Measurements from ENCODE around the gene MIP. TPM values are rescaled to one million over a fixed set of nuclear protein-coding genes. Genes with fewer than 3 reads are reported as not detected.
"Not testable (repeated sequence)": the region's sequence is repeated elsewhere in the genome, so short reads cannot be mapped to it uniquely, and the experiment has no call there.

Gene MIP
- not detected for total RNA-seq

DNA sequence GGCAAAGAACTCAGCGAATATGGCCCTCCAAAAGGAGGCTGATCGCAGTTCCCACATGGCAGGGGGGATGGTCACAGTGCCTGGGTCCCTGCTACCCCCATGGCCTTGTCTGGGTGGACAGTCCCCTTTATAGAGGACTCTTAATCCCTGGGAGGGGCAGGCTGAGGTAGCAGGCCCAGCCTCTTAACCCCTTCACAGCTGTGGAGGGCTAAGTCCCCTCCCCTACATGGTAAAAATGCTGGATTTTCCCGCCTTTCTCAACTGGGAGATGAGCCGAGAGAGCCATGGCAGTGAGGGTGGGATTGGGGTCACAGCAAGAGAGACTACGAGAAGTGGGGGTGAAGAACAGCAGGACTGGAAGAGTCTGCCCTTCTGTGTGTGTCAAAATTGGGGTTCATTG is at the start of gene MIP:
Gene MIP (minus strand): TSS at position 101 of the 400 bp plus-strand sequence. CDS start 44 bp downstream, at position 57.
- Mint-ChIP-seq H3K4me3 (no peak within 1 kb of the TSS), H3K36me3 (no peaks in the 10 kb centered on the region), H3K27ac (no peak within 1 kb of the TSS), H3K9me3 (no peaks in the 10 kb centered on the region), H3K4me1 (peaks cover 5% of the 10 kb centered on the region), H3K27me3 (no peaks in the 10 kb centered on the region)
- no peak for DNase-seq

DNA sequence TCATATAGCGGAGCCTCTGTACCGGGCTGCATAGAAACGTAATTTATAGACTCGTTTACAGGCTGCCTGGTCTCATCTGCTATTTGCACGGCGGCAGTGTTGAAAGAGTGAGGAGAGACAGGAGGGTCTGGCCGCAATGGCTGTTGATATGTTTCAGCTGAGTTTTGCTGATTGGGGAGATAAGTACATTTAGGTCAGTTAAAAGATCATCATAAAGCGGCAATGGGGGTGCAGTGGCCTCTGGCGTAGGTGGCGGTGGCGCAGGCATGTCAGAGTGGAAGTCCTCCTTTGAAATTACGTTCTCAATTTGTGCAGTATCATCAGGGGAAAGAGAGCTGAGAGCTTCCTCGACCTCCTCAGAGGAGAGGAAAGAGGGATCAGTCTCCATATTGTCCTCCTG is 45.4 kb upstream of the MIP start:
- not testable (repeated sequence) for H3K27ac Mint-ChIP-seq, H3K27me3 Mint-ChIP-seq, H3K36me3 Mint-ChIP-seq, DNase-seq, H3K4me3 Mint-ChIP-seq, H3K9me3 Mint-ChIP-seq, H3K4me1 Mint-ChIP-seq

DNA sequence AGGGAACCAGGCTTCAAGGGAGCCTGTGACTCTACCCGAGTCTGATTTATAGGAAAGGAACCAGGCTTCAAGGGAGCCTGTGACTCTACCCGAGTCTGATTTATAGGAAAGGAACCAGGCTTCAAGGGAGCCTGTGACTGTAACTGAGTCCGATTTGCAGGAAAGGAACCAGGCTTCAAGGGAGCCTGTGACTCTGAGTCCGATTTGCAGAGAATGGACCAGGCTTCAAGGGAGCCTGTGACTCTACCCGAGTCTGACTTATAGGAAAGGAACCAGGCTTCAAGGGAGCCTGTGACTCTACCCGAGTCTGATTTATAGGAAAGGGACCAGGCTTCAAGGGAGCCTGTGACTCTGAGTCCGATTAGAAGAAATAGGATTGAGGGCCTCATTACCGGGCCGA is 45.0 kb upstream of the MIP start:
- not testable (repeated sequence) for H3K36me3 Mint-ChIP-seq, H3K4me1 Mint-ChIP-seq, DNase-seq, H3K27ac Mint-ChIP-seq, H3K4me3 Mint-ChIP-seq, H3K9me3 Mint-ChIP-seq, H3K27me3 Mint-ChIP-seq

DNA sequence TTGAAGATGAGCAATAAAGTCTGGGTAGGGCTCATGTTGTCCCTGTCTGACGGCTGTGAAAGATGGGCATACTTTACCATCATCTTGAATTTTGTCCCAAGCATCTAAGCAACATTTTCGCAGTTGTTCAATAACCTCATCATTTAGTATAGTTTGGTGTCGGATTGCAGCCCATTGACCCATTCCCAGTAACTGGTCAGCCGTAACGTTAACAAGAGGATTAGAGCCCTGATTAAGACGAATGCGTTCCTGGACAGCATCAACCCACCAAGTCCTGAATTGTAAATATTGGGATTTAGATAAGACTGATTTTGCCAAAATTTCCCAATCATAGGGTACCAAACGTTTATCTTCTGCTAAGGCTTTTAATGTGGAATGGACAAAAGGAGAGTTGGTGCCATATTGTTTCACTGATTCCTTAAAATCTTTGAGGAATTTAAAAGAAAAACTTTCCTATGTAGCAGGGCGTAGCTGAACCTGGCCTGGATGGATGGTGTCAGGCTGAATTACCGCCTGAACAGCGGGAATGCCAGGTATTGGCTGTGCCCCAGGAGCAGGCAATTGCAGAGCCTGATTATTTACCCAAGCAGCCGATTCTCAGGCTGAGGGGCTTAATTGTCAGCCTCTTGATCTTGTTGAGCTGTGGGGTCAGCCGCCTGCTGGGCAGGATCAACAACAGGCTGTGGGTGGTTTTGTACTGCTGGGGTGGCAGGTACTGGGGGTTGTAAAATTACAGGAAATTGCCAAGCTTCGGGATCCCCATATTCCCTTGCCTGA is 43.9 kb upstream of the MIP start:
- not testable (repeated sequence) for H3K4me3 Mint-ChIP-seq, DNase-seq, H3K36me3 Mint-ChIP-seq, H3K27me3 Mint-ChIP-seq, H3K4me1 Mint-ChIP-seq, H3K9me3 Mint-ChIP-seq, H3K27ac Mint-ChIP-seq

DNA sequence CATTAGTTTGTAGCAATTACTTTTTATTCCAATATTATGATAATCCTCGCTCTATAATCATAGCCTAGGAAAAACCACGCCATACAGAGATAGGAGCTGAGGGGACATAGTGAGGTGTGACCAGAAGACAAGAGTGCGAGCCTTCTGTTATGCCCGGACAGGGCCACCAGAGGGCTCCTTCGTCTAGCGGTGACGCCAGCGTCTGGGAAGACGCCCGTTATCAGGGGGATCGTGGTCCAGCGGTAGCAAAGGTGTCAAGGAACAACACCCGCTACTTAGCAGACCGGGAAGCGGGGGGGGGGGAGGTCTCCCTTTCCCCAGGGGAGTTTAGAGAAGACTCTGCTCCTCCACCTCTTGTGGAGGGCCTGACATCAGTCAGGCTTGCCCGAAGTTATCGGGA is 42.2 kb upstream of the MIP start:
- peaks cover 11% of the 10 kb centered on the region for H3K27me3 Mint-ChIP-seq
- H3K36me3 Mint-ChIP-seq, H3K27ac Mint-ChIP-seq, H3K4me3 Mint-ChIP-seq, H3K4me1 Mint-ChIP-seq, H3K9me3 Mint-ChIP-seq: not testable (repeated sequence)
- peak; percentile 19 for DNase-seq

DNA sequence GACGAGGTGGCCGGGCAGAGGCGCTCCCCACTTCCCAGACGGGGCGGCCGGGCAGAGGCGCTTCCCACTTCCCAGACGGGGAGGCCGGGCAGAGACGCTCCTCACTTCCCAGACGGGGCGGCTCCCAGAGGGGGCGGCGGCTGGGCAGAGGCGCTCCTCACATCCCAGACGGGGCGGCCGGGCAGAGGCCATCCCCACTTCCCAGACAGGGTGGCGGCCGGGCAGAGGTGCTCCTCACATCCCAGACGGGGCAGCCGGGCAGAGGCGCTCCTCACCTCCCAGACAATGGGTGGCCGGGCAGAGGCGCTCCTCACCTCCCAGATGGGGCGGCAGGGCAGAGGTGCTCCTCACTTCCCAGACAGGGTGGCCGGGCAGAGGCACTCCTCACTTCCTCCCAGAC is 40.0 kb upstream of the MIP start:
- not testable (repeated sequence) for H3K4me1 Mint-ChIP-seq, H3K9me3 Mint-ChIP-seq, H3K36me3 Mint-ChIP-seq, H3K4me3 Mint-ChIP-seq, DNase-seq, H3K27ac Mint-ChIP-seq
- H3K27me3 Mint-ChIP-seq, result peaks cover 31% of the 10 kb centered on the region

DNA sequence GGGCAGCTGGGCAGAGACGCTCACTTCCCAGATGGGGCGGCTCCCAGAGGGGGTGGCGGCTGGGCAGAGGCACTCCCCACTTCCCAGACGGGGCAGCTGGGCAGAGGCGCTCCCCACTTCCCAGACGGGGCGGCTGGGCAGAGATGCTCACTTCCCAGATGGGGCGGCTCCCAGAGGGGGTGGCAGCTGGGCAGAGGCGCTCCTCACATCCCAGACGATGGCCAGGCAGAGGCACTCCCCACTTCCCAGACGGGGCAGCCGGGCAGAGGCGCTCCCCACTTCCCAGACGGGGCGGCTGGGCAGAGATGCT is 39.6 kb upstream of the MIP start:
- not testable (repeated sequence) for H3K4me1 Mint-ChIP-seq, H3K4me3 Mint-ChIP-seq, H3K9me3 Mint-ChIP-seq, DNase-seq, H3K36me3 Mint-ChIP-seq, H3K27ac Mint-ChIP-seq
- H3K27me3 Mint-ChIP-seq, result peaks cover 35% of the 10 kb centered on the region

DNA sequence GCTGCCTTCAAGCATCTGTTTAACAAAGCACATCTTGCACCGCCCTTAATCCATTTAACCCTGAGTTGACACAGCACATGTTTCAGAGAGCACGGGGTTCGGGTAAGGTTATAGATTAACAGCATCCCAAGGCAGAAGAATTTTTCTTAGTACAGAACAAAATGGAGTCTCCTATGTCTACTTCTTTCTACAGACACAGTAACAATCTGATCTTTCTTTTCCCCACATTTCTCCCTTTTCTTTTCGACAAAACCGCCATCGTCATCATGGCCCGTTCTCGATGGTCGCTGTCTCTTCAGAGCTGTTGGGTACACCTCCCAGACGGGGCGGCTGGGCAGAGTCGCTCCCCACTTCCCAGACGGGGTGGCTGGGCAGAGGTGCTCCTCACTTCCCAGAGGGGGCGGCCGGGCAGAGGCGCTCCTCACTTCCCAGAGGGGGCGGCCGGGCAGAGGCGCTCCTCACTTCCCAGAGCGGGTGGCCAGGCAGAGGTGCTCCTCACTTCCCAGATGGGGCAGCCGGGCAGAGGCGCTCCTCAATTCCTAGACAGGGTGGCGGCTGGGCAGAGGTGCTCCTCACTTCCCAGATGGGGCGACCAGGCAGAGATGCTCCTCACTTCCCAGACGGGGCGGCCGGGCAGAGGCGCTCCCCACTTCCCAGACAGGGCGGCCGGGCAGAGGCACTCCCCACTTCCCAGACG is 39.1 kb upstream of the MIP start:
- H3K27ac Mint-ChIP-seq, H3K9me3 Mint-ChIP-seq, DNase-seq, H3K4me3 Mint-ChIP-seq, H3K36me3 Mint-ChIP-seq, H3K4me1 Mint-ChIP-seq: not testable (repeated sequence)
- peaks cover 40% of the 10 kb centered on the region for H3K27me3 Mint-ChIP-seq

DNA sequence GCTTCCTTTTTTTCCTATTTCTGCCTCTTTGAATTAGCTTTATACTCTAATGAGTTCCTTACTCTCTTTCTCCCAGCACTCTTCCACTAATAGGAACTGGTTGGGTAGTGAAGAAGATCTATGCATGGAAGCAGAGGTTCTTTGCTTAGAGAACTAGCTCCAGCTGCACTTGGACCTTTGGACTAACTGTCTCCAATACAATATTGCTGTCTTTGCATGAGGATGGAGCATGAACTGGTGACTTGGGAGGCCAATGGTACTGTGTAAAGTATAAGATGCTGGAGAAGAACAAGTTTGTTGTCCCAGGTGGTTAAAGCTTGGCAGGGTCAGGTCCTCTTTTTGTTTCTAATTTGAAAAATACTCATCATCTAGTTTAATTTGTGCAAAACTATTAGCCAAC is 35.9 kb upstream of the MIP start:
- Mint-ChIP-seq H3K36me3 (peaks cover 6% of the 10 kb centered on the region), H3K4me1 (peaks cover 11% of the 10 kb centered on the region), H3K4me3 (no peak overlapping the region), H3K27ac (no peak overlapping the region), H3K9me3 (peaks cover 4% of the 10 kb centered on the region), H3K27me3 (peaks cover 47% of the 10 kb centered on the region)
- DNase-seq, result no peak

DNA sequence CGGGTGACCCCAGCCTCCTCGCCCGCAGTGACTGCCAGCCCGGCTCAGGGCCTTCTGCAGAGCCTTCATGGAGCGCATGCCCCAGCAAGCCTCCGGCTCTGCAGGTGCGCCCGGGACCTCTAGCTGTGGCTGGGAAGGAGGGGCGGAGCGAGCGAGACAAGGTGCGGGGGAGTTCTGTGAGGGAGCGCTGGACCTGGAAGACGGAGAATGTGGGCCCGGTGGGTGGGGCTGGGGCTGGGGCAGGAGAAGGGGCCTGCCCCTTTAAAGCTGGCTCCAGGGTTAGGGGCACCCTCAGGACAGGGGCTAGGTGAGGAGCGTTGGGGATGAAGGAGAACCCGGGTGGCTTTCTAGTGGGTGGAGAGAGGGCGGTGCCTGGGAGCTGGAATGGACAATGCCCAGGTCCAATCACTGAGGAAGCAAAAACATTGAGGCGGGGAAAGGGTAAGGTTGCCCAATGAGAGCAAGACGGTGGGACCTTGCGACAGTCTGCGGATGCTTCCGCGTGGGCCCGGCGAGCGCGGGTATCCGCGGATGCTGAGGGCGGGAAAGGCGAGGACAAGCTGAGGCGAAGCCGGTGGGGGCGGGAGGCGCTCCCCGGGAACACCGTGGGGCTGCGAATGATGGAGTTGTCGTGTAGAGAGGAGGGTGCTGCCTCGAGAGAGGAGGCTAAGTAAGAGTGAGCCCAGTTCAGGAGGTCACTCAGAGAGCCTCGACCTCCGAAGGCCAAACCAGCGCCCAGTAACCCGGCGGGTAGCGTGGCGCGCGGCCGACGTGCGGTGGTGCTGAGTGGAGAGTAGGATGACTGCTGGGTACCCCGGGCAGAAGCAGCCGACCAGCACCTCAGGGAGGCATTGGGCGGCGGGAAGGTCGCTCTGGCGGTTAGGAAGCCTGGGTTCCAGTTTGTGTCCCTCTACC is 33.8 kb upstream of the MIP start, which contains the start of gene GLS2:
Gene GLS2 (minus strand): TSS at position 121 of the 915 bp plus-strand sequence. CDS start 43 bp downstream, at position 78.
- peaks cover 47% of the 10 kb centered on the region for H3K27me3 Mint-ChIP-seq
- H3K27ac Mint-ChIP-seq, result peak within 1 kb of the TSS; percentile 30

DNA sequence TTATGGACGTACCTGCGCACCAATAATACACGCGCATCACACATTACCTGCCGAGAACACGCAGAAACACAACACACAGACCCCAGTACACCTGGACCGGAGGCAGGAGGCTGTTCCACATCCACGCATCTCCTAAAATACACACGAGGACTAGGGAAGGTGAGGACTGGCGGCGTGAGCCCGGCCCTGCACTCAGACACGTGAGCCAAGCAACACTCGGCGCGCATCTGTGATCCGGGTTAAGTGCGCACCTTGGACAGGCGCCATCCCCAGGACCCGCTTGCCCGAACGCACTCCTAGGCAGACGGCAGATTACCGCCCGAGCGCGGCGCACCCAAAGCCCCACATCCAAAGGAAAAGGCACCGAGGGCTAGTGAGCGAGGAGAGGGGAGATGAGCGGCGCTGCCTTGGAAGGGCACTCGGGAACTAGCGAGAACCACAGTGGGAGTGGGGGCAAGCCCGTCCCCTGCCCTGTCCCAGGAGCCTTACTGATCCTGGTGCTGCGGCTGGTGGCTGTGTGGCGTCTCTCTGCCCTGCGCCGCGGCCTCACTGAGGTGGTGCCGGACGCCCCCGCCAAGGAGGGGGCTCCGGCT is 33.1 kb upstream of the MIP start:
- Mint-ChIP-seq H3K9me3 (peaks cover 4% of the 10 kb centered on the region), H3K4me1 (peaks cover 11% of the 10 kb centered on the region), H3K27ac (peak overlapping the region; percentile 30), H3K27me3 (peaks cover 44% of the 10 kb centered on the region), H3K4me3 (peak overlapping the region; percentile 84), H3K36me3 (peaks cover 6% of the 10 kb centered on the region)
- peak; percentile 32 for DNase-seq

More for the DNA sequence above, 33.8 kb upstream of the MIP start, which contains the start of gene GLS2:
- Mint-ChIP-seq H3K4me3 (peak within 1 kb of the TSS; percentile 84), H3K9me3 (peaks cover 4% of the 10 kb centered on the region), H3K4me1 (peaks cover 11% of the 10 kb centered on the region), H3K36me3 (peaks cover 6% of the 10 kb centered on the region)
- peak; percentile 73 for DNase-seq

DNA sequence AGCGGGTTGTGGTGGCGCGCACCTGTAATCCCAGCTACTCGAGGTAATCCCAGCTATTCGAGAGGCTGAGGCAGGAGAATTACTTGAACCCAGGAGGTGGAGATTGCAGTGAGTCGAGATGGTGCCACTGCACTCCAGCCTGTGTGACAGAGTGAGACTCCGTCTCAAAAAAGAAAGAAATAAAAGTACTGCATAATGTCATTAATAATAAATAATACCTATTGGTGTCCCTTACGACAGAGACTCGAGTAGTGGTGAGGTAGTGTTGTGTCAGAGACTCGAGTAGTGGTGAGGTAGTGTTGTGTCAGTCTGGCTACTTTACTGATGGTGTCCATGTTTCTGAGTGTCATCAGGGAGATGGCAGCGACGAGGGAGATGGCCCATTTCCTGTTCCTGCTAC is 32.2 kb upstream of the MIP start:
- Mint-ChIP-seq H3K4me1 (peaks cover 11% of the 10 kb centered on the region), H3K9me3 (peaks cover 4% of the 10 kb centered on the region), H3K36me3 (peaks cover 6% of the 10 kb centered on the region), H3K27me3 (peaks cover 41% of the 10 kb centered on the region), H3K4me3 (no peak overlapping the region), H3K27ac (no peak overlapping the region)
- no peak for DNase-seq

DNA sequence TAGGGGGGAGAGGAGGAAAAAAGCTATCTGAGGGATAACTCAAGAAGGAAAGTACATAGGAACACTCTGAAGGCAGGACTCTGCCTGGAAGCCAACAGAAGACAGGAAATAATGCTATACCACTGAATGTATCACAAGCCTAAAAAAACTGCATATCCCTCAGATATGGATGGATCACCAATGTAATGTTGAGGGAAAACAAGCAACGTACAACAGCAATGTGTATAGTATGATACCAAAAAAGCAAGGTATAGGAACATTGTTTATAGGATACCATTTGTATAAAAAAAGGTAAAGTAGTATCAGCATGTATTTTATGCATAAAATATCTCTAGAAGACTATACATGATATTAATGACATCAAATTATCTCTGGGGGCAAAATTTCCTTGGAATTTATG is 30.1 kb upstream of the MIP start:
- H3K4me3 Mint-ChIP-seq, result no peak overlapping the region
- DNase-seq, result no peak
- peaks cover 8% of the 10 kb centered on the region for H3K36me3 Mint-ChIP-seq
- H3K9me3 Mint-ChIP-seq, result peaks cover 4% of the 10 kb centered on the region
- no peak overlapping the region for H3K27ac Mint-ChIP-seq
- H3K4me1 Mint-ChIP-seq, result peaks cover 21% of the 10 kb centered on the region
- H3K27me3 Mint-ChIP-seq, result peaks cover 22% of the 10 kb centered on the region

DNA sequence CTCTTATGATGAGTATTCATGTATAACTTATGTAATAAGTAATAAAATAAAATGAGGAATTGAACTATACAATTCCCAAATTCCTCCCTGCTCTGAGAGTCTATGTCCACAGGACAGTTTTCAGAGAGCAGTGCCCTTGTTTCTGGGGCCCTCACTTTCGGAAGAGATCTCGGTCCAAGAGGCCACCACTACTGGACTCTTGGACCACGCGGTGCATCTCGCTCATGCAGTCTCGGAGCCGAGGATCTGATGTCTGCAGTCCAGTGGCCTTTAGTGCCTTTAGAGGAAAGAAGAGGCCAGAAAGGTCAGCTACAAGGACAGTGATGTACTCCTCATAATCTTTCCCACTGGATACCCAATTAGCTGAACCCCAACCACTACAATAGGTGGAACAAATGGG is 25.2 kb upstream of the MIP start:
- Mint-ChIP-seq H3K27ac (no peak overlapping the region), H3K9me3 (no peaks in the 10 kb centered on the region), H3K36me3 (peaks cover 2% of the 10 kb centered on the region), H3K27me3 (no peaks in the 10 kb centered on the region), H3K4me3 (no peak overlapping the region), H3K4me1 (peaks cover 15% of the 10 kb centered on the region)
- DNase-seq, result no peak
